ENCODE results near the gene ALDH3B2. TPM values are rescaled to one million over a fixed set of nuclear protein-coding genes. Genes with fewer than 3 reads are reported as not detected.

Gene ALDH3B2
- total and polyA plus RNA-seq, 4 donors = 1.1 to 4.8 (median 2.5) TPM

GRCh38 chr11:67664696-67665540 lies 9.5 kb downstream of the ALDH3B2 start:
- Histone ChIP-seq H3K4me3 (no peak overlapping the region), H3K27me3 (ENCODE audit: control insufficient read depth in 3 of 3, insufficient read depth in 3 of 3, low read length in 2 of 3) (no peaks in the 10 kb centered on the region), H3K4me1 (ENCODE audit: control insufficient read depth in 5 of 5, insufficient read depth in 5 of 5, low read length in 5 of 5) (no peaks in the 10 kb centered on the region), H3K27ac (ENCODE audit: low read depth in 1 of 2, low read length in 1 of 2) (no peak overlapping the region), H3K9me3 (ENCODE audit: control insufficient read depth in 4 of 4, insufficient read depth in 3 of 4, low read length in 3 of 4) (no peaks in the 10 kb centered on the region), H3K36me3 (ENCODE audit: control insufficient read depth in 4 of 4, insufficient read depth in 4 of 4, low read length in 4 of 4) (no peaks in the 10 kb centered on the region), H3K9ac (ENCODE audit: insufficient read depth in 1 of 2, low read length in 2 of 2) (no peak overlapping the region)
- ATAC-seq (ENCODE audit: insufficient read depth, low FRiP score) (no peak), DNase-seq (no peak)
- WGBS, 2 donors = 89 to 92% methylated on average over 33 of the region's 33 CpGs
- no peak for TF ChIP-seq CTCF (IDR thresholded peaks at IDR 0.05; ENCODE audit: control extremely low read depth, extremely low read depth)

DNA sequence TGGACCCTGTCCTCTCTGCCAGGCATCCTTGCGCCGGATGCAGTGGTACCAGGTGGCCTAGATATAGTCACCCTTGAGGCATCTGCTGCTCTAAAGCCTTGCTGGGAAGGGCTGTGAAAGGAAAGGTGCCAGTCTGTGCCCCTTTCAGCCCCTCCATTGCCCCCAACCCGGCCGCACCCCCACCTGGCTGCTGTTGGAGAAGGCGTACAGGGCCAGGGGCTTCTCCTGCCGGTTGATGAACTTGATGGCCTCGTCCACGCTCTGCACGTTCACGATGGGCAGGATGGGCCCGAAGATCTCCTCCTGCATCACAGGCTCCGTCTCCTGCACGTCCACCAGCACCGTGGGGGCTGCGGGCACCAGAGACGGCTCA lies 10.2 kb downstream of the ALDH3B2 start:
- no peaks in the 10 kb centered on the region for H3K4me1 ChIP-seq (ENCODE audit: control insufficient read depth in 5 of 5, insufficient read depth in 5 of 5, low read length in 5 of 5)
- no peak overlapping the region for H3K9ac ChIP-seq (ENCODE audit: insufficient read depth in 1 of 2, low read length in 2 of 2)
- TF ChIP-seq CTCF (IDR thresholded peaks at IDR 0.05; ENCODE audit: control extremely low read depth, extremely low read depth) = no peak
- no peak for DNase-seq
- ATAC-seq (ENCODE audit: insufficient read depth, low FRiP score) = no peak
- no peak overlapping the region for H3K27ac ChIP-seq (ENCODE audit: low read depth in 1 of 2, low read length in 1 of 2)
- no peaks in the 10 kb centered on the region for H3K36me3 ChIP-seq (ENCODE audit: control insufficient read depth in 4 of 4, insufficient read depth in 4 of 4, low read length in 4 of 4)
- no peaks in the 10 kb centered on the region for H3K27me3 ChIP-seq (ENCODE audit: control insufficient read depth in 3 of 3, insufficient read depth in 3 of 3, low read length in 2 of 3)
- H3K9me3 ChIP-seq (ENCODE audit: control insufficient read depth in 4 of 4, insufficient read depth in 3 of 4, low read length in 3 of 4) = no peaks in the 10 kb centered on the region
- no peak overlapping the region for H3K4me3 ChIP-seq
- WGBS, 2 donors = 88 to 96% methylated on average over 15 to 16 of the region's 16 CpGs

- Histone ChIP-seq H3K9ac (ENCODE audit: insufficient read depth in 1 of 2, low read length in 2 of 2) (no peak overlapping the region), H3K4me1 (ENCODE audit: control insufficient read depth in 5 of 5, insufficient read depth in 5 of 5, low read length in 5 of 5) (no peaks in the 10 kb centered on the region), H3K9me3 (ENCODE audit: control insufficient read depth in 4 of 4, insufficient read depth in 3 of 4, low read length in 3 of 4) (no peaks in the 10 kb centered on the region), H3K36me3 (ENCODE audit: control insufficient read depth in 4 of 4, insufficient read depth in 4 of 4, low read length in 4 of 4) (no peaks in the 10 kb centered on the region), H3K4me3 (no peak overlapping the region), H3K27me3 (ENCODE audit: control insufficient read depth in 3 of 3, insufficient read depth in 3 of 3, low read length in 2 of 3) (no peaks in the 10 kb centered on the region), H3K27ac (ENCODE audit: low read depth in 1 of 2, low read length in 1 of 2) (no peak overlapping the region)
- no peak for TF ChIP-seq CTCF (IDR thresholded peaks at IDR 0.05; ENCODE audit: control extremely low read depth, extremely low read depth)
- ATAC-seq (ENCODE audit: insufficient read depth, low FRiP score) (no peak), DNase-seq (no peak)
- WGBS, 2 donors = 93 to 94% methylated on average over 22 of the region's 22 CpGs
Measured at GRCh38 chr11:67663532-67664212, 10.8 kb downstream of the ALDH3B2 start.
